Neural progenitor cell (in vitro differentiated cells): ENCODE results near the gene PAFAH1B1.

Source experiments
- EZH2phosphoT487 ChIP-seq: fragments of 200-600 bp; sonication (generic); IDR thresholded peaks from 2 replicates; pipeline ENCODE4 v1.6.1; 2017; ENCODE audit warnings: antibody characterized with exemption
- TF ChIP-seq, protein P1 (sequence below): fragments of 200-600 bp; sonication (generic); IDR thresholded peaks from 2 replicates; pipeline ENCODE4 v1.5.1; 2017; ENCODE audit warnings: antibody characterized with exemption, mild to moderate bottlenecking

DNA sequence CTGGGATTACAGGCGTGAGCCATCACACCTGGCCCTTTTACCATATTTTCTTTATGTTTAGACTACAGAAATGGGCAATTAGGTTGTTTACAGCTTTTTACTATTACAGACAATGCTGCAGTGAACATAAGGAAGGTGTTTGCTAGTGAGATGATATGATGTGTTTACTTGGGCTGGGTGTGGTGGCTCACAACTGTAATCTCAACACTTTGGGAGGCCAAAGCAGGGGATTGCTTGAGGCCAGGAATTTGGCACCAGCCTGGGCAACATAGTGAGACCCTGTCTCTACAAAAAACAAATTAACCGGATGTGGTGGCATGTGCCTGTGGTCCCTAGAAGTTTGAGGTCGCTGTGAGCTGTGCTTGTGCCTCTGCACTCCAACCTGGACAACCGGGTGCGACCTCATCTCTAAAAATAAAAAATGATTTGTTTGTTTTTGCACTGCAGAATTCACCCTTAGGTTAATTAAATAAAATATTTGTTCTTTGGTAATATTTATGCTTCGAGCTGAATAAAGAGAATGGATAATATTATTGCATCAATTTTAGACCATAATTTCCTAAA lies 15.0 kb downstream of the PAFAH1B1 start:
- TF ChIP-seq, protein P1, sequence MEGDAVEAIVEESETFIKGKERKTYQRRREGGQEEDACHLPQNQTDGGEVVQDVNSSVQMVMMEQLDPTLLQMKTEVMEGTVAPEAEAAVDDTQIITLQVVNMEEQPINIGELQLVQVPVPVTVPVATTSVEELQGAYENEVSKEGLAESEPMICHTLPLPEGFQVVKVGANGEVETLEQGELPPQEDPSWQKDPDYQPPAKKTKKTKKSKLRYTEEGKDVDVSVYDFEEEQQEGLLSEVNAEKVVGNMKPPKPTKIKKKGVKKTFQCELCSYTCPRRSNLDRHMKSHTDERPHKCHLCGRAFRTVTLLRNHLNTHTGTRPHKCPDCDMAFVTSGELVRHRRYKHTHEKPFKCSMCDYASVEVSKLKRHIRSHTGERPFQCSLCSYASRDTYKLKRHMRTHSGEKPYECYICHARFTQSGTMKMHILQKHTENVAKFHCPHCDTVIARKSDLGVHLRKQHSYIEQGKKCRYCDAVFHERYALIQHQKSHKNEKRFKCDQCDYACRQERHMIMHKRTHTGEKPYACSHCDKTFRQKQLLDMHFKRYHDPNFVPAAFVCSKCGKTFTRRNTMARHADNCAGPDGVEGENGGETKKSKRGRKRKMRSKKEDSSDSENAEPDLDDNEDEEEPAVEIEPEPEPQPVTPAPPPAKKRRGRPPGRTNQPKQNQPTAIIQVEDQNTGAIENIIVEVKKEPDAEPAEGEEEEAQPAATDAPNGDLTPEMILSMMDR = no peak
- TF ChIP-seq EZH2phosphoT487 = no peak
